Measurements from ENCODE around the gene ADM5.

The ADM5 gene, protein sequence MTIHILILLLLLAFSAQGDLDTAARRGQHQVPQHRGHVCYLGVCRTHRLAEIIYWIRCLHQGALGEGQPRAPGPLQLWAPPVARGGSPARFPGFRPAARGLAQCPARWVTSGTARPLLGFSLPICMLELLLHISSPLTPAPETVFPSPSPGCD

DNA sequence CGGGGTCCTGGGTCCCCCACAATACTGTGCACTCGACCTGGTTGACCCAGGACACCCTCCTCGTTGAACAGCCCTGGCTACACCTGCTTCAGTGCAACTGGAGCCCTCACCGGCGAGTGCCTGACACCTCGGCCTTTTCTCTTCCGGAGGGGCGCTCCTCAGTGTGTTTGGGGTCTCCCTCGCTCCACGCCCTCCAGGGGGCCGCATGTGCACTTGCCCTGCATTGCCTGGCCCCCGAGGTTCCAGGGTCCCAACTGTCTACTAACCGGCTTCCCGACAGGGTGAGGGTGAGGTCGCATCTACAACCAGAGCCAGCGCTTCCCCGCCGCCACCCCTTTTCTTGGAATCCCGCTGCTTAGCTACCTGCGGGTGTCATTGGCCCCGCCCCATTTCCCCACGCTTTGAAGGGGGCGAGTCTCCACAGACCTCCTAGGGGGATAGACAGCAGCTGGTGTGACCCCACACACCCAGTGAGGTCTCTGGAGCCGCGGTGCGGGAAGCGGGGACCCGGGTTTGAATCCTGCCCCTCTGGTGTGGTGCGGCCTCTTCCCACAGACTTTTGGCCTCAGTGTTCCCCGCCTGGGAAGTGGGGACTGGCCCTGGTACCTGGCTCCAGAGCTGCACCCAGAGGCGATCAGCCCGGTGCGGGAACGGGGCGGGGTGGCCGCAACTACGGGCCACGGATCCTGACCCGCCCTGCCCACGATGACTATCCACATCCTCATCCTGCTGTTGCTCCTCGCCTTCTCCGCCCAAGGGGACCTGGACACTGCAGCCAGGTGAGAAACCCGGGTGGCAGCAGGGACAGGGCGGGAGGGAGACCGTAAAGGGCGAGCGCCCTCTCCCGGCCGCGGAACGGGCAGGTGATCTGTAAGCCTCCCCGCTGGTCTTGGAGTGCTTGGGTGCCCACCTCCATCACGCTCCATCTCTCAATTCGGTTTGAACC lies at the start of gene ADM5:
Gene ADM5, plus strand, starts transcription at position 462 of the 946 bp plus-strand sequence. Its CDS starts 244 bp downstream, at position 706.
- TF ChIP-seq, protein P1, sequence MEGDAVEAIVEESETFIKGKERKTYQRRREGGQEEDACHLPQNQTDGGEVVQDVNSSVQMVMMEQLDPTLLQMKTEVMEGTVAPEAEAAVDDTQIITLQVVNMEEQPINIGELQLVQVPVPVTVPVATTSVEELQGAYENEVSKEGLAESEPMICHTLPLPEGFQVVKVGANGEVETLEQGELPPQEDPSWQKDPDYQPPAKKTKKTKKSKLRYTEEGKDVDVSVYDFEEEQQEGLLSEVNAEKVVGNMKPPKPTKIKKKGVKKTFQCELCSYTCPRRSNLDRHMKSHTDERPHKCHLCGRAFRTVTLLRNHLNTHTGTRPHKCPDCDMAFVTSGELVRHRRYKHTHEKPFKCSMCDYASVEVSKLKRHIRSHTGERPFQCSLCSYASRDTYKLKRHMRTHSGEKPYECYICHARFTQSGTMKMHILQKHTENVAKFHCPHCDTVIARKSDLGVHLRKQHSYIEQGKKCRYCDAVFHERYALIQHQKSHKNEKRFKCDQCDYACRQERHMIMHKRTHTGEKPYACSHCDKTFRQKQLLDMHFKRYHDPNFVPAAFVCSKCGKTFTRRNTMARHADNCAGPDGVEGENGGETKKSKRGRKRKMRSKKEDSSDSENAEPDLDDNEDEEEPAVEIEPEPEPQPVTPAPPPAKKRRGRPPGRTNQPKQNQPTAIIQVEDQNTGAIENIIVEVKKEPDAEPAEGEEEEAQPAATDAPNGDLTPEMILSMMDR (conservative IDR thresholded peaks at IDR 0.05; ENCODE audit: low read depth, low read length), result peak; percentile 66
- DNase-seq (ENCODE audit: low read depth), result no peak
- peak within 1 kb of the TSS; percentile 50 for H3K4me3 ChIP-seq (ENCODE audit: low read depth, low read length)

DNA sequence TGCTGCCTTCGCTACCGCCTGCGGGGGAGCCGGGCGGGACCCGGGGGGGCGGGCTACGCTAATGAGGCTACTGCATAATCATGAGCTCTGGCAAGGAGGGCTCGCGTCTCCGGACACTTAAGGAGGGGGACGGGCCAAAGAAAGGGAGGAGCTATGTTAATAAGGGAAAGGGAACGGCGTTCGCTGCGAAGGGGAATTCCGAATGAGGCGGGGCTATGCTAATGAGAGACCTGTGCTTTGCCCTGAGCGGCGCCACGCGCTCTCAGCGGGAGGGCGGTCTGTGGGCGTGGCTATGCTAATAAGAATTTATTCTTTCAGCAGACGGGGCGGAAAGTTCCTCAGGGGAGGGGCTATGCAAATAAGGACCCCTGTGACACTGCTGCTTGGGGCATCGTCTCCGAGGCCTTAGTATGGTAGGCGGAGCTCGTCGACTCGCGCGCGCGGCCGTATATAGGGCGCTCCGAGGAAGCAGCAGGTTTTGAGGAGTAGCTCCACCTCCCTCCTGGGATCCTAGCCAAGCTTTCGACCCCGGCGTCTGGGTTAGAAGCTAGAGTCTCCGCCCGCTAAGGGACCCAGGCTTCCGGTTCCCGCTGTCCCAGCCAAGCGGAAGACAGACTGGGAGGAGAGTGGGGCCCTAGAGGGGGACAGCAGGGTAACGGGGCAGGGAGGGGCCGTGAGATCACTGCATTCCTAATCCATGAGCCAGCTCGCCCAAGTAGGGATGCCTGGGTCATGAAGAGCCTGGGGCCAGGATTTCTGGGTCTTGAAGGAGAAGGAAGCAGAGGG lies 49.1 kb upstream of the ADM5 start, which contains the start of gene RRAS:
Gene RRAS, minus strand, starts transcription at position 31 of the 786 bp plus-strand sequence. CDS start 45 bp downstream, outside the sequence.
- H3K4me3 ChIP-seq (ENCODE audit: low read depth, low read length), result peak within 1 kb of the TSS; percentile 73
- TF ChIP-seq, protein P1 (conservative IDR thresholded peaks at IDR 0.05; ENCODE audit: low read depth, low read length), result no peak
- DNase-seq (ENCODE audit: low read depth), result peak; percentile 100

DNA sequence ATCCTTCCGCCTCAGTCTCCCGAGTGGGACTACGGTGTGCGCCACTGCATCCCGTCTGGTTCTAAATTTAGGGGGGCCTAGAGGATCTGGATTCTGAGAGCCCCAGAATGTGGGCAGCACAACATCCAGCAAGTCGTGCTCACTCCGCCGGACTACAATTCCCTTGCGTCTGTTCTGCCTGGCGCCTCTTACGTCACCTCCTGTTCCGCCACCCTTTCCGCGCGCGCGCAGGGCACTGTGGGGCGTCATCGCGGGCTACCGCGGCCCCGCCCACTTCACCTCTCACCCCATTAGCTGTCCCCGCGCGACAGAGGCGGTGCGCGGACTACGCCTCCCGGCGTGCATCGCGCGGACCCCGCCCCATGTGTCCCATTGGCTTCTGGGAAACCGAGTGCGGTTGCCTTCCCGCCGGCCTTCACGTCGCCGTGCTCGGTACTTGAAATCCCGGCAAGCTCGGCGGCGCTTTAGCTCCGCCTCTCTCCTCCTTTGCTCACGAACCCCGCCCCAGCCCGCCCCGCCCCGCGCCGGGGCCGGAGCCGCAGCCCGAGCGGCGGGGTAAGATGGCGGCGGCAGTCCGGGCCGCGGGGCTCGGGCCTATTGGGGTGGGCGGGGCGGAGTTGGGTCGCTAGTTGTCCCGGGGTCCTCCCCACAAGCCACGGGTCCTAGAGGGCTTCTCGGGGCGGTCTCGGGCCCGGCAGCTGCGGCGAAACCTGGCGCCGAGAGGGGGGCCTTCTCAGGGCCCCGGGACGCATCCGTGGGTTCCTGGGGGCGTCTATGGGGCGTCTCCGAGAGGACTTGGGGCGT lies 47.5 kb upstream of the ADM5 start, which contains the start of gene SCAF1:
Gene SCAF1, plus strand, starts transcription at position 522 of the 804 bp plus-strand sequence. CDS start 2,818 bp downstream, outside the sequence.
- H3K4me3 ChIP-seq (ENCODE audit: low read depth, low read length), result peak within 1 kb of the TSS; percentile 97
- DNase-seq (ENCODE audit: low read depth), result peak; percentile 100
- TF ChIP-seq, protein P1 (conservative IDR thresholded peaks at IDR 0.05; ENCODE audit: low read depth, low read length), result no peak

DNA sequence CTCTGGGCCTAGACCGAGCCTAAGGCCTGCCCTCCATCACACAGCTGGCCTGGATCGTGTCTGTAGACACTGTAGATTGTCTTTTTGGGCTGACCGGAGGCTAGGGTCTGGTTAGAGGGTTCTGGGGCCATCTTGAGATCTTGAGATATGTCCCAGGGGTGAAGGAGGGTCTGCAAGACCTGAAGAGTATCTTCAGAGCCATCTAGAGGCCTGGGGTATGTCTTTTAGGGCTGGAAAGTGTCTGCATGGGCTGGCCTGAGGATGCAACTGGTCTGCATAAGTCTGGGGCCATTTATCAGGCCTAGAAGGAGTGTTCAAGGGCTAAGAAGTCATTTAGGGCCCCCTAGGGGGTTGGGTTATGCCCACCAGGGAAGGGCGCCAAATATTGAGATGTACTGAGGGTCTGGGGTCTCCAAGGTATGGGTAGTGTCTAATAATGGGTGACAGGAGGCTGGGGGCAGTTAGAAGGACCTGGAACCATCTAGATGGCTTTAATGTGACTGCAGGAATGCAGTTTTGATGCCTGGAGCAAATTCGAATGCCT lies 46.8 kb upstream of the ADM5 start:
- peak overlapping the region; percentile 97 for H3K4me3 ChIP-seq (ENCODE audit: low read depth, low read length)
- TF ChIP-seq, protein P1 (conservative IDR thresholded peaks at IDR 0.05; ENCODE audit: low read depth, low read length), result no peak
- DNase-seq (ENCODE audit: low read depth), result no peak

DNA sequence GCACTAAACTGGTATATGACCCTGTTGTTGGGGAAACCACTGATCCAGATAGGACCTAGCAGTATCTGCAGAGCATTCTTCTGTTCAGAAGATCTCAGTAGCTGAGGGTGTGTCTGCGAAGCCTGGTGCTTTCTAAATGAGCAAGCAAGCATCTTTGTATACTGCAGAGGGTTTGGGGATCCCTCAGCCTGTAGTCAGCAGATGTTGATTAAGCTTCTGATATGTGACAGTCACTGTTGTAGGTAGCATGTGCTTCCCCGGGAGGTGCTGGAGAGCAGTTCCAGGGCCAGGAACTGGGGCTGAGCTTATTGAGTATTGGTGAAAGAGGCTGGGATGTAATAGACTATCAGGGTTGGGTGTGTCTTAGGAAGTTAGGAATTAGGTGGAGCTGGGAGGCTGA lies 45.9 kb upstream of the ADM5 start:
- no peak for DNase-seq (ENCODE audit: low read depth)

More for the DNA sequence above, 45.9 kb upstream of the ADM5 start:
- H3K4me3 ChIP-seq (ENCODE audit: low read depth, low read length), result peak overlapping the region; percentile 17
- TF ChIP-seq, protein P1 (conservative IDR thresholded peaks at IDR 0.05; ENCODE audit: low read depth, low read length), result no peak
